GM21619 (cell line): Measurements from ENCODE around the gene POU3F3.

Experiments used
- ATAC-seq: cut with Tn5 transposase; IDR thresholded peaks from one replicate; pipeline ENCODE4 v1.9.1; 2021; ENCODE audit not compliant: unreplicated experiment

POU3F3 gene

DNA sequence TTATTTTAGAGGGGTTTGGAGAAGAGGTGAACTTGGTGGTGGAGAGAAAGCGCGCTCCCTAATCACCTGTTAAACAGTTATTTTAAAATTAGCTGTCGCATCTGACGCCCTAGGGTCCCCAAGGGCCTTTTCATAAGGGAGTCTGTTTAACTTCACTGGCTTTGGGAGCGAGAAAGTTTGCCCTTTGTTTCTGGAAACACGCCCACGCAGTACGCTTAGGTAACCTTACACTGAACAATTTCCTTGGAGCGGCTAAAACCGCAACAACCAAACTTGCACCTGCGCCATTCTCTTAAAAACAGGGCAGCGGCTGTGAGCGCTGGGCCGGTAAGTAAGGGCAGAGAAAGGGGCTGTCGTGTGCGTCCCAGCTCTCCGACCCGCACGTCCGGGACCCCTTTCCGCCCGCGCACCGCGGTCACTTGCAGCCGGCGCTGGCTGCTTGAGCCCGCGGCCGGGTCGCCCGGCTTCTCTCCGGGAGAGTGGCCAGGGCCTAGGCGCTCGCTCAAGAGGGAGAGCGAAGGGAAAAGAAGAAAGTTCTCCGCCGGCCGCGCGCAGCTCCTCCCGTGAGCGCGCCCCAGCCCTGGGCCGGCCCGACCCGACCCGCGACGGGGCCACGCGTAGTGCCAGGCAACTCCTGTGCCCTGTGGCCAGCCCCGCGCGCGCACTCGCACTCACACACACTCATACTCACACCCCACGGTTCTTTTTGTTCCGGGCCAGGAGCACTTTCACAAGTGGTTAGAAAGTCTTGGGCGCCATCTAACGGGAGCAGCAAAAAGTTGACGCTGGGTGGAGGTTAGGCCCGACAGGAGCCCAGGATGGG, 19.2 kb downstream of the POU3F3 start:
- peak; percentile 85 for ATAC-seq

DNA sequence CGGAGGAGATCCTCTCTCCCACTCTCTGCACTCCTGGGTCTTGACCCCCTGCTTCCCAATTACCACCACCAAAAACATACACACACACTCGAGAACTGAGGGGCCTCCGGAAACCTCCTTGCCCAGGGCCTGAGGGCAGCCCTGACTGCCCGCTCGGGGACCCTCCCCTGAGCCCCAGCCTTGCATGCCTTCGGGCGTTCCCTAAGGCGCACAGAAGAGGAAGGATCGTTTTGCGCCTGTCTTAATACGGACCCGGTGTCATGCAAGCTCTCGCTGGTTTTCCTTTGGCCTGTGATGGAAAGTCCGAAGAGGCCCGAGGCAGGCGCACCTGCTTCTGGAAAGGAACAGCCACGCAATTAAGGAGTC, 19.8 kb downstream of the POU3F3 start:
- ATAC-seq: peak; percentile 7

DNA sequence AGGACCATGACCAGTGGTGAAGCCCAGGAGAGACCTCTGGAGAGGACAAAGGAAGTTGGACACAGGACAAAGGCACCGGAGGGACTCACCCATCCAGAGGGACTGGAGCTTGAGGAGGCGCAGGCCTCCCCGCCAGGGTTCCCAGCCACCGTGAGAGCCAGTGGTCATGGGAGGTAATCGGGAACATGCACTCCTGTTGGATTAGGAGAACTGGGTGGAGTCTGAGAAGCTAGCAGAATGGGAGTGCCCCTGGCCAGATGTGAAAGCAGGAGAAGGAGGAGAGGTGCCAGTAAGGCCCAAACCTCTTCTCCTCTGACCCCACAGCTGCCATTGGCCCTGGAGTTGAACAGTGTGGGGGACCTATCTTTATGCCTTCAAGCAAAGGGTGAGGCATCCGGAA, 20.3 kb downstream of the POU3F3 start:
- no peak for ATAC-seq

DNA sequence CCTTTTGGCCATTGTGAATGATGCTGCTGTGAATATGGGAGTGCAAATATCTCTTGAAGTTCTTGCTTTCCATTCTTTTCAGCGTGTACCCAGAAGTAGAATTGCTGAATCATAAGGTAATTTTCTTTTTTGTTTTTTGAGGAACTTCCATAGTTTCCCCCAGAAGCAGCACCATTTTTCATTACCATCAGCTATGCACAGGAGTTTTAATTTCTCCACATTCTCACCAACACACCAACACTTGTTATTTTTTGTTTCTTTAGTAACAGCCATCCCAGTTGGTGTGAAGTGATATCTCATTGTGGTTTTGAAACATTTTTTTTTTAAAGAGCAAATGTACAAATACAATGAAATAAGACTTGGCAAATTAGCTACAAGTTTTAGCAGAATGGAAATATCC, 21.3 kb downstream of the POU3F3 start:
- ATAC-seq: no peak

DNA sequence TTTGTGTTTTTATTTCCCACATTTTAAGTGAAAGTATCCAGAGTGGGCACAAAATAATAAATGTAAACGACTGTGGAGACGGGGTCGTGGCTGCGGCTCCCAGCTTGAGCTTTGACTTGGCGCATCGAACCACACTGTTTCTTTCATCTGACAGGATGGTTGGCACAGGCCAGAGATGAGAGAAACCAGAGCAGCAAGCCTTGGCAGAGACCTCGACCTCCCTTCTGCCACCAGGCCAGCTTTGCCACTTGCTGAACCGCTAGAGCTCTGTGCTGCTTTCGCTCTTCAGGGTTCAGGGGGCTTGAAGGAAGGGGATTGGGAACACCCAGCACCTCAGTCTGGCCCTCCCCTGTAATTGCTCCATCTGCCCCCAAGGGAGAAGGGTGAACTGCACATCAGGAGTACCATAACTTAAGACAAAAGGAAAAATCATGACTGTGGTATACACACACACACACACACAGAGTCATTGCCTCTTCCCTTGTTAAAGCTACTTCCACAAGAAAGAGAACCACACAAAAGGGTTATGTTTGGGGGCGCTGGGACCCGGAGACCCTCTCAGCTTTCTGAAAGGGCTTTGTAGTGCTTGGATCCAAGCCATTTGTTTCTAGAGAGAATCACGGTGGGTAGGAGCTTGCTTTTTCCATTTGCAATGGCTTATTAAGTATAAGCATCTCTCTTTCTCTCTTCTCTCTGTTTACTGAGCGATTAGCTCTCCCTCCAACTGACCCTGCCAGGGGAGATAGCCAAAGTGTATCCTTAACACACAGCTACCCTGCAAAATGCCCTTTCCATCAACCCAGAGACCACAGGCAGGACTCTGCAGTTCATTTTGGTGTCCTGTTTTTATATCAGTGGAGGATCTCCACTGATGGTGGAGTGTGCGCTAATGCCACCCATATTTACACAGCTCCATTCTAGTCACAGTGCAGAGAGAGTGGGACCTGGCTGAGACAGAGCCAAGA, 23.0 kb downstream of the POU3F3 start:
- ATAC-seq: no peak

DNA sequence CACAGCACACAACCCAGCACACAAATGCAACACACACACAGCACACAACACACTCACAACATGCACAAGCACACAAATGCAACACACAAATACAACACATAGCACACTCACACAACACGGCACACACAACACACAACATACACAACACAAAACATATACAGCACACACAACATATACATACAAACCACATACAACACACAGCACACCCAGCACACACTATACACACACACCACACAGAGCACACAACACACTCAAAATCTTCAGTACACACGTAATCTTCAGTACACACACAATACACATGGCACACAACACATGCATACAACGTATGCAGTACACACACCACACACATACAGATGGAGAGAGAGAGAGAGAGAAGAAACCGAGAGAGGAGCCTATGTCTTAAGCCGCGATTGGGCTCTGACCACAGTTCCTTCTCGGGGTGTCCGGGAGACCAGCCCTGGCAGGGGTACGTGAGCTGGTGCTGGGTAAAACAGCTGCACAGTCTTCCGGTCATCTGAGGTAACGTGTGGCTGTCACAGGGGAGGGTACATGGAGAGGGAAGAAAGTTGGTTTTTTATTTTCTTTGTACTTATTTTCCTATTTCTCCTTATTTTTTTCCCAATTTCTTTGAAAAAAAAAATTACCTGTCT, 25.1 kb downstream of the POU3F3 start:
- no peak for ATAC-seq

DNA sequence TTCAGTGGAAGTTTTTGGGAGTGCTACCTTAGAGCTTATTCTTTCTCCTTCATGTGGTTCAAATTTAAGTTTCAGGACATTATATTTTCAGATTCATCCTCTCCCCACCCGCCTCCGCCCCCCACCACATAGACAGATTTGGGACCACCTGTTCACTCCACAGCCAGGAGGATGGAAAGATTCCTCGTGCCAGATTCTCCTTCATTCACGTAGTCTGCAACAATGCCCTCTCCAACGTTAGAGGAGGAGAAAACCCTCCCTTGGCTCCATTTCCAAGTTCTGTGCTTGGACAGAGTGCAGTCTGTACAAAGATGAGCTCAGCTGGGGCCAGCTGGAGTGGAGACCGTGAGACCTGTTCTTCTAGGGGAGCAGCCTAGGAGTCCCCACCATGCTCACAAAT, 26.2 kb downstream of the POU3F3 start:
- ATAC-seq: no peak

DNA sequence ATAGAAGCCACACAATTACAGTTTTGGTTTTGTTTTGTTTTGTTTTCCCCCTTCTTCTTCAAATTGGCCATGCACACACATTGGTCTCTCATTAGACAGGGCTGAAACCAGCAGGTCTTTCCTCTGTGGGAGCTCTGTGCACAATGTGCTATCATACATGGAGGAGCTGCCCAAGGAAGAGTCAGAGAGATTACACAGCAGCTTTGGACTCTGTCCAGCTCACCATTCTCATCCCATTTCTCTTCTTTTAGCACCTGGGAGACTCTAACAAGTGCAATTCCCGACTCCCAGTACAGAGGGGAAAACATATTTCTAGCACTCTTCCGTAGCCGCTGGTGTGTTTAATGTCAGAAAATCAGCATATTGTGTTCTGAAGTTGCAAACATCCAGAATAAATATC, 29.4 kb downstream of the POU3F3 start:
- ATAC-seq: no peak

DNA sequence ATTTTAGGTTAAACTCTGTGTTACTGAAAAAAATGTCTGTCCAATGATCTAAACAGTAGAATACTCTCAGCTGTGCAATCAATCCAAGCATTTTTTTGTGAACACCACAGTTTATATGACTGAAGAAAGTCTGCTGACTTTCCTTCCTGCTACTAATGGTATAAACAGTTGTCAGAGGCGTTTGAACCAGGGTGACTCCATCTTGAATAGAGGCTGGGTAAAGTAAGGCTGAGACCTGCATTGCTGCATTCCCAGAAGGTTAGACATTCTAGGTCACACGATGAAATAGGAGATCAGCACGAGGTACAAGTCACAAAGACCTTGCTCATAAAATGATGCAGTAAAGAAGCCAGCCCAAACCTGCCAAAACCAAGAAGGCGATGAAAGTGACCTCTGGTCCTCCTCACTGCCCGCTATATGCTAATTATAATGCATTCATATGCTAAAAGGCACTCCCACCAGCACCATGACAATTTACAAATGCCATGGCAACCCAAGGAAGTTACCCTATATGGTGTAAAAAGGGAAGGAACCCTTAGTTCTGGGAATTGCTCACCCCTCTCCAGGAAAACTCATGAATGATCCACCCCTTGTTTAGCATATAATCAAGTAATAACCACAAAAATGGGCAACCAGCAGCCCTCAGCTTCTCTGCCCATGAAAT, 31.3 kb downstream of the POU3F3 start:
- ATAC-seq: no peak

DNA sequence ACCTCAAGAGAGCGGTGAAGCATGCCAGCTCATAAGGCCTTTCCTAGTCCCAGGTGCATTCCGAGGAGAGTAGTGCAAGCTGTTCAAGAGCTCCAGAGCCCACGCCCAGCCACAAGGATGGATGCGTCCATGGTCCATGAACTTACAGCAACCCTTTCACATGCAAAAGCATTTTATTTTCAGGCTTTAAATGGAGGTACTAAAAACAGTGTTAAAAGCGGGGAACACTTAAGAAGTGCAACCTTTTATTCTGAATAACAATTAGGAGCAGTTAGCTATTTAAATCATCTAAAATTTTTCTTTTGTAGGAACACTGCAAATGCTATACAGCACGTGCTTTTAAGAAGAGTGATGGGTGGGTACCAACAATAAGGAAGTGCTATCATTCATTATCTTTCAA, 33.8 kb downstream of the POU3F3 start:
- ATAC-seq: no peak

DNA sequence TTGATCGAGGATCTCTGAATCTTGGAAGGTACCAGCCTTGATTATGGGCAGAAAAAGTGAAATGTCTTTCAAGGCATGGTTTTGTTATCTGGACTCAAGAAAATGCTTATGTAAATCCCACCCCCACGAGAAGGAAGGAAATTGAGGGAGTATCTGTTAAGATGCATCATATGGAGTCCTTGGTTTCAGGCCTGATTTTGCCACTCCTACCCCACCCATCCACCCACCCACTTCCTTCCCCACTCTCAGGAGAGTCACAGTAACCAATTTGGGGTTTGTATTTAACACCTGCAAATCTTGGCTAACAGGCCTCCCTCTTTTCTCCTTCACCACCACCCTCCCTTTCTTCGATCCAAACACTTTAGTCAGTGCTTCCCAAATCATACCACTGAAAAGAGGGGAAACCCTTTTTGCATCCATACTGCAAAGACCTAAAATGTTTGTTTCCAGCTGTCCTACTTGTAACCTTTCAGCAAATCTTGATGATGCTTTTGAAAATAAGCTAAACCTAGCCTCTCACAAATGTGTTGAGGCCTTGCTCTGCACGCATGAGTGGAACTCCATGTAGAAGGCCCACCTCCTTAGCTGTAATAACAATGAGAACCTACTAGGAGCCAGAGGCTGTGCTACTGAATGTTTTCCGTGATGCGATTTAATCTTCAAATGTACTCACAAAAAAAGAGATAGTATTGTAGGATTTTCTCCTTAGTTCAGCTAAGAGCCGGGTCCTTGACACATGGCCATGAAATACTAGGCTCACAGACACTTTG, 34.8 kb downstream of the POU3F3 start:
- no peak for ATAC-seq

DNA sequence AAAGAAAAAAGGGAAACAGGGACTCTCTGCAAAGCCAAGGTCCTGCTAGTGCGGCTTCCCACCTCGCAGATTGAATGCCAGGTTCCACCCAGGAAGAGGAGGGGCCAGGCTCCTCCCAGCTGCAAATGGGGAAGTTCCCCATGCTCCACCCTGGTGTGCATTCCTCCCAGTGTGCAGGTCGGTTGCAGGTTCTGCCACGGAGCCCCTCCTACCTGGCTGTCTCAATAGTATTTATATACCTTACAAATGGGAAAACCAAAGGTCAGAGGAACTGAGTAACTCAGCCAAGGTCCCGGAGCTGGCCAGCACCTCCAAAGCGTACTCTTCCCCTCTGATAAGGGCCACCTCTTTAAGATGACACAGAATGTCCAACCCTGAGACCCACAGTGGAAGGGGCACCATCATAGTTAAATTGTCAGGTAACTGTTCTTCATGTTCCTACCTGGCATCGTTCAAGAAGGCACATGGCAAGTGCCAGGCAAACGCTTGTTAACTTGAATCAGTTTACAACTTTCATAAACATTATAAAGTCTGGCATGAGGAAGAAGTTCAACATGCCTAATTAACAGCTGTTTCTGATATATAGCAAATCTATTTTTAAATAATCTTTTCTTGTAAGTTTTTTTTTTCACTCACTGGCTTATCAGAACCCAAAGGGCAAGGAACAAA, 35.5 kb downstream of the POU3F3 start:
- ATAC-seq: no peak

DNA sequence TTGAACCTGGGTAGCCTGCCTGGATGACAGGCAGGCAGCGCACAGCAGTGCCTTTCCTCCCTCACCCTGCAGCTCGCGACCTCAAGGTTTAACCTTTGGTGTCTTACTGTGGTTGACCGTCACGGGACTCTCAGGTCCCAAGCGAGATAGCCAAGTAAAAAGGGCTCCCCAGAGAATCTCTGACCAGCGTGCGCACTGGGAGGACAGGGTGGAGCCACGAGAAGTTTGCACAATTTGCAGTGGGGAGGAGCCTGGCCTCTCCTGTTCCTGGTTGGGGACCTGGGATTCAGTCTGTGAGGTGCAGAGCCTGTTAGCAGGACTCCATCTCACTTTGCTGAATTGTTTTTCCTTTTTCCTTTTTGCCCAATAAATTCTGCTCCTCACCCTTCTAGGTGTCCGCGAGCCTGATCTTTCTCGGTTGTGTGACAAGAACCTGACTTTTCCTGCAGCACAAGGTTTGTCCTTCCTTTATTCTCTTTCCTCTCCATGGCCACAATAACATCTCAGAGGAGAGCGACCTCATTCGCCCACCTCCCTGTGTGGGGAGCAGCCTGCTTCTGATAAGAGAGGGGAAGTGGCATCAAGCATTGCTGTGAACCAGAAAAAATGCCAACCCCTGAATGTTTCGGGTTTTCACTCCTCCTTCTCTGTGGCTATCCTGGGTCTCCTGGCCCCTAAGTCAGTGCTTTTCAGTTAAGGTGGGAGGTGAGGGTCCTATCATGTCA, 36.2 kb downstream of the POU3F3 start:
- no peak for ATAC-seq

DNA sequence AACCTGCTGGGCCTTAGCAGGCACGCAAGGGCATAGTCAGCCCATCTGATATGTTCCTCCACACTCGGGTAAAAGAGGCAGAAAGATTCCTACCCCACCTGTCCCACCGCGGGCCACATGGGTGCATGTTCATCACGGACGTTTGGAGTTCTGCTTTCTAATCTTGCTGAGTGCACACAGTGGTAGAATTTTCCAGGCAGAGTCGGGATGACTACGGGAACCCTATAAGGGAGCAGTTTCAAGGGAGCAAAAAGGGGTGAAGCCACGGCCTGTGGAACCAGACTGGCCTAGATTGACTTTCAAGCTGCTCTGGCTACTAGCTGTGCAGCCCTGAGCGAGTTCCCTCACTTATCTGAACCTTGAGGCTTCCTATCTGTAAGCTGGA, 36.8 kb downstream of the POU3F3 start:
- ATAC-seq: no peak

DNA sequence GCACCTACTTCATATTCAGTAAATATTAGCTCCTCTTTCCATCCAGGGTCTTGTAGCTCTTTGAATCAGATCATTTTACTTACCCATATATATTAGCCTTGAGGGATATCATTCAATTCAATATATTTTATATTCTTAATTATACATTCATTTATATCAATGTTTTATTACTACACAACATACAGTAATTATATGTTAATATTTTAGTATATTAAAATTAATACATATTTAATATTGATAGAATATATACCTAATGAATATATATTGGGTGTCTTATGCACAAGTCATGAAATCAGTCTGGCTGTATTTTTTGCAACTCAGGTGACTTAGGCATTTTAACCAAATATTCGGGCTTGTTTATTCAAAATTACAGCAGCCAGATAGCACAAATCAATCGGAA, 37.2 kb downstream of the POU3F3 start:
- ATAC-seq: no peak

DNA sequence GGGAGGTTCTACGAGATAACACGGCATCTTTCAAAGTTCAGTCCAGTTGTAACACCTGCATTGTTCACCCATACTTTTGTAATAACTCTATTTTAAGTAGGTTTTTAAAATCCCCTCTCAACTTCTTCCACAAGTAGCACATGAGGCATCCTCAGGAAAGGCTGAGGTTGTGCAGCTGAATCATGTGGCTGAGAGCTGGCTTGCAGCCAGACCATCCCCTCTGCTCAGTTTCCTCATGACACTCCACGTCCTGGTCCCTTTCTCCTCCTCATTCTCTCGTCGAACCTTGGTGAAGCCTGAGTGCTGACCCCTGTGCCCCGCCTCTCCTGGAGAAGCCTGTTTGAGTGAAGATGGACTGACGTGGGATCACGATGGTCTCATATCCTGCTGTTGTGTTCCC, 42.5 kb downstream of the POU3F3 start:
- ATAC-seq: no peak

DNA sequence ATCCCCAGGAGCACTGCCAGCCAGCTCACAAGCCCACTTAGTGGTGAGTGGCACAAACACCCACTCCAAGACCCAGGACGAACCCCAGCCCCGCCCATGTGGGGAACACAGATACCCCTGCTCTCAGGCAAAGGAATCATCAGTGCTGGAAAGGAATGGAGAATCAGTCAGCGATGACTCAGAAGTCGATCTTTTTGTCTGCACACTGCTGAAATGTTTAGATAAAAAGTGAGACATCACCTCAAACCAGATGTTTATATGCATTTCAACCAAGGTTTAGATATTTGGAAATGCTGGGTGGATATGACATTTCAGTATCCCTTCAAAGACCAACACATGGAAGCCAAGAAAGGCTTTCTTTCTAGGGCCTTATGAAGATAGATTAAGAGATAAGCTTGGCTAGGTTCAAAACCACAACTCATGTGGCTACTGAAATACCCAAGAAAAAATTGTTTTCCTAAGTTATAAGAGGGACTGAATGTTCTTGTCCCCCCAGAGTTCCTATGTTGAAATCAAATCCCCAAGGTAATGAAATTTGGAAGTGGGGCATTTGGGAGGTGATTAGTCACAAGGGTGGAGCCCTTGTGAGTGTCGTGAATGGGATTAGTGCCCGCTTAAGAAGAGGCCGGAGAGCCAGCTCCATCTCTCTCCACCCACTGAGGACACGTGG, 43.7 kb downstream of the POU3F3 start:
- ATAC-seq: no peak

DNA sequence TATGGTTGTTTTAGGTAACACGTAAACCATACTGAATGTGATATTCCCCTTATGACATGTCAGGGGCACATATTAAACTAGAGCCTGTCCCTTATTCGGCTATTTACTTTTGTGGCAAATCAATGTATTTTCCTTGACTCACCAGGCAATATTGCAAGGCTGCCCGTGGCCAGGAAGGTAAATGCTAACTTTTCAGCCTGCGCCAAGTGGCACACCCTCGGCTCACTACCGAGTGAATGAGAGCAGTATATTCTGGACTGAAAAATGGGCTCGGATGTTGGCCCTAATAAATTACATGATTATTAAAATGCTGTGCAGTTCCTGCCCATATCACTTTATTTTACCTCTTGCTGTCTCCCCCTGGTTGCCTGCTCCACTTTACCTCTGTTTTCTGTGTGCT, 46.7 kb downstream of the POU3F3 start:
- no peak for ATAC-seq
